Transverse colon (tissue), 4 donors: Measurements from ENCODE around the gene HECTD1.
"Not testable (repeated sequence)": the region's sequence is repeated elsewhere in the genome, so short reads cannot be mapped to it uniquely, and the experiment has no call there.

Experiments
- EP300 ChIP-seq: sonication (generic); formaldehyde crosslinking; IDR thresholded peaks from one replicate; pipeline ENCODE4 v1.6.1; 2017; ENCODE audit warnings: antibody characterized with exemption, low read depth
- POLR2AphosphoS5 ChIP-seq, 3 donors: sonication (generic); formaldehyde crosslinking; IDR thresholded peaks; one replicate each; pipeline ENCODE4 v1.6.1; 2016; ENCODE audit warnings: antibody characterized with exemption in 3 of 3
- TF ChIP-seq, protein P1 (sequence below), 5 experiments: fragments of 200-600 bp in 3 of 5; fragments of 450-650 bp in 2 of 5; sonication (generic) in 3 of 5; IDR thresholded peaks; 1 replicate in 2 of 5; 2 replicates in 3 of 5; pipeline ENCODE4 v1.5.1; 2016 to 2017; ENCODE audit warnings: antibody characterized with exemption in 5 of 5, inconsistent platforms in 3 of 5, mild to moderate bottlenecking in 2 of 5, moderate library complexity in 1 of 5

GRCh38 chr14:31182016-31182415 is 25.6 kb downstream of the HECTD1 start:
- TF ChIP-seq POLR2AphosphoS5 (IDR thresholded peaks at IDR 0.05); EP300: not testable (repeated sequence)
- TF ChIP-seq, protein P1, sequence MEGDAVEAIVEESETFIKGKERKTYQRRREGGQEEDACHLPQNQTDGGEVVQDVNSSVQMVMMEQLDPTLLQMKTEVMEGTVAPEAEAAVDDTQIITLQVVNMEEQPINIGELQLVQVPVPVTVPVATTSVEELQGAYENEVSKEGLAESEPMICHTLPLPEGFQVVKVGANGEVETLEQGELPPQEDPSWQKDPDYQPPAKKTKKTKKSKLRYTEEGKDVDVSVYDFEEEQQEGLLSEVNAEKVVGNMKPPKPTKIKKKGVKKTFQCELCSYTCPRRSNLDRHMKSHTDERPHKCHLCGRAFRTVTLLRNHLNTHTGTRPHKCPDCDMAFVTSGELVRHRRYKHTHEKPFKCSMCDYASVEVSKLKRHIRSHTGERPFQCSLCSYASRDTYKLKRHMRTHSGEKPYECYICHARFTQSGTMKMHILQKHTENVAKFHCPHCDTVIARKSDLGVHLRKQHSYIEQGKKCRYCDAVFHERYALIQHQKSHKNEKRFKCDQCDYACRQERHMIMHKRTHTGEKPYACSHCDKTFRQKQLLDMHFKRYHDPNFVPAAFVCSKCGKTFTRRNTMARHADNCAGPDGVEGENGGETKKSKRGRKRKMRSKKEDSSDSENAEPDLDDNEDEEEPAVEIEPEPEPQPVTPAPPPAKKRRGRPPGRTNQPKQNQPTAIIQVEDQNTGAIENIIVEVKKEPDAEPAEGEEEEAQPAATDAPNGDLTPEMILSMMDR (IDR thresholded peaks at IDR 0.05) = not testable (repeated sequence)
